Measurements from ENCODE around the gene SENP6.

SENP6 gene

DNA sequence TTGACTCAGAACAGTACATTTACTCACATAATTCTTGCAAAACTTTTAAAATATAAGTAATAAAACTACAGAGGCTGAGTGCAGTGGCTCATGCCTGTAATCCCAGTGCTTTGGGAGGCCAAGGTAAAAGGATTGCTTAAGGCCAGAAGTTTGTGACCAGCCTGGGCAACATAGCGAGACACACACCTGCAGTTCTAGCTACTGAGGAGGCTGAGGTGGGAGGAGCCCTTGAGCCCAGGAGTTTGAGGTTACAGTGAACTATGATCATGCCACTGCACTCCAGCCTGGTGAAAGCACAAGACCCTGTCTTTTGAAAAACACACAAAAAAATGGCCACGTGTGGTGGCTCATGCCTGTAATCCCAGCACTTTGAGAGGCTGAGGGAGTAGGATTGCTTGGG, 125.5 kb downstream of the SENP6 start:
- TF ChIP-seq SIN3A (IDR thresholded peaks at IDR 0.05; ENCODE audit: borderline replicate concordance, insufficient read depth, low read length) (no peak), POLR2AphosphoS5 (IDR thresholded peaks at IDR 0.05; ENCODE audit: low read depth, low read length) (no peak), TAF1 (IDR thresholded peaks at IDR 0.05; ENCODE audit: borderline replicate concordance, insufficient read depth, low read length) (no peak), FOXP2 (optimal IDR thresholded peaks at IDR 0.05; ENCODE audit: borderline replicate concordance, extremely low read depth, extremely low read length, insufficient read depth) (no peak)
- TF ChIP-seq, protein P1, sequence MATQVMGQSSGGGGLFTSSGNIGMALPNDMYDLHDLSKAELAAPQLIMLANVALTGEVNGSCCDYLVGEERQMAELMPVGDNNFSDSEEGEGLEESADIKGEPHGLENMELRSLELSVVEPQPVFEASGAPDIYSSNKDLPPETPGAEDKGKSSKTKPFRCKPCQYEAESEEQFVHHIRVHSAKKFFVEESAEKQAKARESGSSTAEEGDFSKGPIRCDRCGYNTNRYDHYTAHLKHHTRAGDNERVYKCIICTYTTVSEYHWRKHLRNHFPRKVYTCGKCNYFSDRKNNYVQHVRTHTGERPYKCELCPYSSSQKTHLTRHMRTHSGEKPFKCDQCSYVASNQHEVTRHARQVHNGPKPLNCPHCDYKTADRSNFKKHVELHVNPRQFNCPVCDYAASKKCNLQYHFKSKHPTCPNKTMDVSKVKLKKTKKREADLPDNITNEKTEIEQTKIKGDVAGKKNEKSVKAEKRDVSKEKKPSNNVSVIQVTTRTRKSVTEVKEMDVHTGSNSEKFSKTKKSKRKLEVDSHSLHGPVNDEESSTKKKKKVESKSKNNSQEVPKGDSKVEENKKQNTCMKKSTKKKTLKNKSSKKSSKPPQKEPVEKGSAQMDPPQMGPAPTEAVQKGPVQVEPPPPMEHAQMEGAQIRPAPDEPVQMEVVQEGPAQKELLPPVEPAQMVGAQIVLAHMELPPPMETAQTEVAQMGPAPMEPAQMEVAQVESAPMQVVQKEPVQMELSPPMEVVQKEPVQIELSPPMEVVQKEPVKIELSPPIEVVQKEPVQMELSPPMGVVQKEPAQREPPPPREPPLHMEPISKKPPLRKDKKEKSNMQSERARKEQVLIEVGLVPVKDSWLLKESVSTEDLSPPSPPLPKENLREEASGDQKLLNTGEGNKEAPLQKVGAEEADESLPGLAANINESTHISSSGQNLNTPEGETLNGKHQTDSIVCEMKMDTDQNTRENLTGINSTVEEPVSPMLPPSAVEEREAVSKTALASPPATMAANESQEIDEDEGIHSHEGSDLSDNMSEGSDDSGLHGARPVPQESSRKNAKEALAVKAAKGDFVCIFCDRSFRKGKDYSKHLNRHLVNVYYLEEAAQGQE (IDR thresholded peaks at IDR 0.05; ENCODE audit: insufficient read depth in 1 of 2, low read depth in 2 of 2, low read length in 2 of 2) = no peak

DNA sequence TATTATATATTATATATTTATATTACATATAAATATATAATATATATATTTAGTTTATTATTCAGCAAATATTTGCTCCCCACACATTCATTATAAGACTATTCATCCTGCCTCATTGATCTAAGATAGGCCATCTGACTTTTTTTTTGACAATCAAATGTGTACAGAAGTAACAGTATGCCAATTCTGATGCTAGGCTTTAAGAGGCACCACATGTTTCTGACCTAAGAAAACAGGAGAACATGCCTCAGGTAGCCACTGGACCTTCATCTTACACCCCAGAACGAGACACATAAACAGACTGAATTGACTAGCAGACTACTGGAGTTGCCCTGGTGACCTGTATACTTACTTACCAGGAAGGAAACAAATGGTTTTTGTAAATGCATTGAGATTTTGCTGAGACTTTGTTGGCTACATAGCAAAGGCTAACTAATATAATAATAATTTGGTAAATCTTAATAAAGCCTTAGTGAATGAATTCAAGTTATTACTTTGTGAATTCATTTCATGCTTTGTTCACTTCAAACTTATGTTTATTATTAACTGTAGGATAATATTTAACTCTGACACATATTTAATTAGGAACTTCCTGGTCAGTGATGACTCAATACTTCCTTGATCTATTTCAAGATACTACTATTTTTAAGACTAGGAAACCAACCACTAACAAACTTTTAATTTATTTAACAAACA, 134.0 kb downstream of the SENP6 start:
- TF ChIP-seq, protein P1 (IDR thresholded peaks at IDR 0.05; ENCODE audit: insufficient read depth in 1 of 2, low read depth in 2 of 2, low read length in 2 of 2) = no peak
- TF ChIP-seq FOXP2 (optimal IDR thresholded peaks at IDR 0.05; ENCODE audit: borderline replicate concordance, extremely low read depth, extremely low read length, insufficient read depth) (no peak), SIN3A (IDR thresholded peaks at IDR 0.05; ENCODE audit: borderline replicate concordance, insufficient read depth, low read length) (no peak), TAF1 (IDR thresholded peaks at IDR 0.05; ENCODE audit: borderline replicate concordance, insufficient read depth, low read length) (no peak), POLR2AphosphoS5 (IDR thresholded peaks at IDR 0.05; ENCODE audit: low read depth, low read length) (no peak)

DNA sequence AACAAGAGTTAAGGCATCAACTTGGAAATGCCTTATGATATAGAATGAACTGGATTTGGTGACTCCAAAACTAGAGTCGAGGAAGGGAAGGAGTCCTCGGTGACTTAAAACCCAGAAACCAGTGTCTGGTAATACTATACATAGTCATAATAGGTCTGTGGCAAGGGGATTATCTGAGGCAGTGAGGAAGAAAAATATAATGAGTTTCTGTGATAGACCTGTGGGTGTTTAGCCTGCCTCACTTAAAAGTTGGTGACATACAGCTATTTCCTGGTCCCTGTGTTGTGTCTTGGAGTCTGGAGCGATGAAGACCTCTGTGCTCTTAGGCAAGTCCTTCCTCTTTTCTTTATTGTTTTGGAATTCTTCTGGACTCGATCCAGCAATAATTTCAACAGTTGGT, 142.3 kb downstream of the SENP6 start:
- TF ChIP-seq TAF1 (IDR thresholded peaks at IDR 0.05; ENCODE audit: borderline replicate concordance, insufficient read depth, low read length) = no peak
- TF ChIP-seq FOXP2 (optimal IDR thresholded peaks at IDR 0.05; ENCODE audit: borderline replicate concordance, extremely low read depth, extremely low read length, insufficient read depth) = no peak
- no peak for TF ChIP-seq SIN3A (IDR thresholded peaks at IDR 0.05; ENCODE audit: borderline replicate concordance, insufficient read depth, low read length)
- TF ChIP-seq, protein P1 (IDR thresholded peaks at IDR 0.05; ENCODE audit: insufficient read depth in 1 of 2, low read depth in 2 of 2, low read length in 2 of 2) = no peak
- no peak for TF ChIP-seq POLR2AphosphoS5 (IDR thresholded peaks at IDR 0.05; ENCODE audit: low read depth, low read length)

DNA sequence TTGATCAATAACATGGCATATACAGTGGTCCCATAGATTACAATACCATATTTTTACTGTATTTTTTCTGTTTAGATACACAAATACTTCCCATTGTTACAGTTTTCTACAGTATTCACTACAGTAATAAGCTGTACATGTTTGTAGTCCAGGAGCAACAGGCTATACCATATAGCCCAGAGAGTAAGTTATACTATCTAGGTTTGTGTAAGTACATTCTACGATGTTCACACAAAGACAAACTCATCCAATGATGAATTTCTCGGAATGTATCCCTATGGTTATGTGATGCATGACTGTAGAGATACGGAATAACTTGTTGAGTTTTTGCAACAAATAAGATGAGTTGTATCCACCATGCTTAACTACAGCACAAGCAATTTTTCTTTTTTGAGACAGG, 143.7 kb downstream of the SENP6 start:
- no peak for TF ChIP-seq SIN3A (IDR thresholded peaks at IDR 0.05; ENCODE audit: borderline replicate concordance, insufficient read depth, low read length)
- TF ChIP-seq FOXP2 (optimal IDR thresholded peaks at IDR 0.05; ENCODE audit: borderline replicate concordance, extremely low read depth, extremely low read length, insufficient read depth) = no peak
- no peak for TF ChIP-seq POLR2AphosphoS5 (IDR thresholded peaks at IDR 0.05; ENCODE audit: low read depth, low read length)
- no peak for TF ChIP-seq TAF1 (IDR thresholded peaks at IDR 0.05; ENCODE audit: borderline replicate concordance, insufficient read depth, low read length)
- TF ChIP-seq, protein P1 (IDR thresholded peaks at IDR 0.05; ENCODE audit: insufficient read depth in 1 of 2, low read depth in 2 of 2, low read length in 2 of 2) = no peak

All from PFSK-1 (cell line).